Posterior cingulate gyrus (tissue), 11 donors: Measurements from ENCODE around the gene MEAK7.
A peak's percentile ranks its signal among the peaks of the same experiment; 100 is the strongest.
"Not testable (repeated sequence)": the region's sequence is repeated elsewhere in the genome, so short reads cannot be mapped to it uniquely, and the experiment has no call there.

Experiments
- DNase-seq, 10 donors: peaks; one replicate each; pipeline versions ENCODE4 v3.0.0 to v3.0.0-alpha.2; 2020 to 2021; ENCODE audit warnings: mixed read lengths in 3 of 10
- intact Hi-C: fragments of 100-400 bp; cut with DNase I; formaldehyde crosslinking; loops from one replicate; pipeline ENCODE4 v1.15.1; 2023

MEAK7 gene

DNA sequence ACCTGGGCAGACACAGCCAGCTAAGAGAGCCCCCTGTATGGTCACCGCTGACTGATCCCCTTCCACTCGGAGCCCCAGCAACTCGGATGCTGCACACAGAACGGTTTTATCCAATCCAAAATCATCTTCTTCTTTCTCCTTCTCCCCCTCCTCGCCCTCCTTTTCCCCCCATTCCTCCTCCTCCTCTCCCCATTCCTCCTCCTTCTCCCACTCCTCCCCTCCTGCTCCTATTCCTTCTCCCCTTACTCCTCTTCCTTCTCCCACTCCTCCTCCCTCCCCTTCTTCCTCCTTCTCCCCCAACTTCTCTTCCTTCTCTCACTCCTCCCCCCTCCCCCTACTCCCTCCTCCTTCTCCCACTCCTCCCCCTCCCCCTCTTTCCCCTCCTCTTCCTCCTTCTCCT is 30.4 kb upstream of the MEAK7 start:
- peak in 1 of 10 donors; percentile 19 for DNase-seq
- intact Hi-C loops = no loop called here

DNA sequence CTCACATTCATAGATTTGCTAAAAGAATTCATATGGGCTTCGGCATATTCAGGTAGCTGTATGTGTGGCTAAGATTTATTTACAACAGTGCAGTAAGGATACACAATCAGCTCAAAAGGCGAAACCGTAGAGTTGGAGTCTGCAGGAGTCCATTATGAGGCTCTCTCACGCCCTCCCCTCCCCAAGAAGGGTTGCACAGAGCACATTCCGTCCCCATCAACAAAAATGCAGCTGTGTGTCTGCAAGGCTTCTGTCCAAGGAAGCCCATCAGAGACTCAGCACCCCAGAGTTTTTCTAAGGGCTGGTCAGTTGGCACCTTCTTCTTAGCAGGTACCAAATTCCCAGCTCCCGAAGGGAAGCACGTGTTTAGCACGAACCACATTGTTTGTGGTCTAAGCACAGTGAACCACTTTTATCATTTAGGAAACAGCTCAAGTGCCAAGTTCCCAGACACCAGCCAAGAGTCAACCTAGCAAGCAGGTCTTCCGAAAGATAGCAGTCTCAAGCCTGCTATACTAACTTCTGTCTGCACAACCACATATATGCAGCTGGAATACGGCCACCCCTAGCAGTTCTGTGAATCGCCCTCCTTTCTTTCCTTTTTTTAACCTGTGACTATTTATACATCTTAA is 28.5 kb upstream of the MEAK7 start:
- intact Hi-C loops = no loop called here
- DNase-seq = peak in 1 of 10 donors; percentile 44

DNA sequence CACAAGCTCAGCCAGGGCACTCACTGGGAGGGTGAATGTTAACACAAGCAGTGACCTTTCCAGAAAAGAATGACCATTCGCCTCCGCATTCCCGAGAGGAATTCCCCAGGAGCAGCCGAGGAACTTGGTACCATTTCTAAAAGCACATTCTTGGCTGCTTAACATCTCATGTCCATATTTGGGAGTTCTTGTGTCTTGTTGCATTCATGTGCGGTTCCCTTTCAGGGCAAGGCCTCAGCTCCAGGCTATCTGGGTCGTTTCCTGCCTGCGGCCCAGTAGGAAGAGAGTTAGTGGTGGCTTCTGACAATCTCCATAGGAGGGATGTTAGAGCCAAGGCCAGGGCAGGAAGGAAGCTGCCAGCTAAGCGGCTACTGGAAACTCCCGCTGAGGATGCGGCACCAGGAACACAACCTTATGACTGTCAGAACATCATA is 27.8 kb upstream of the MEAK7 start:
- peak in 1 of 10 donors; percentile 73 for DNase-seq
- intact Hi-C loops = no loop called here

DNA sequence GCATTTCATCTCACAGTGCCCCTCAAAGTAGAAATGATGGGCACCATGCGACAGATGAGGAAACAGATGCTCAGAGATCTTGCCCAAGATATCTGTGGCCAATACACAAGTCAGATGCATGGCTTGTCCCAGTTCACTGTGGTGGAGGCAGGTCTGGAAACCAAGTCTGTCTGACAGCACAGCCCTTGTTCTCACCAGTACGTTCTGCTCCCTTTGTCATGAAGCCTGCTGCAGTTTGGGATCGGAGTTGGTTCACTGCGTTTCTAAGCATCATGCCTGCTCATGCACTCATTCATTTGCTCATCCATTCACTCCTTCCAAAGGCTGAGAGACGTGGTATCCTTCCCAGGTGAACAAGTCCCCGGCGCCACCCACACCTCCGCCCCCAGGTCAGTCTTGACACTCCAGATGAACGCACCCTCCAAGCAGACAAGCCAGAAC is 27.2 kb upstream of the MEAK7 start:
- intact Hi-C loops = no loop called here
- peak in 1 of 10 donors; percentile 39 for DNase-seq

DNA sequence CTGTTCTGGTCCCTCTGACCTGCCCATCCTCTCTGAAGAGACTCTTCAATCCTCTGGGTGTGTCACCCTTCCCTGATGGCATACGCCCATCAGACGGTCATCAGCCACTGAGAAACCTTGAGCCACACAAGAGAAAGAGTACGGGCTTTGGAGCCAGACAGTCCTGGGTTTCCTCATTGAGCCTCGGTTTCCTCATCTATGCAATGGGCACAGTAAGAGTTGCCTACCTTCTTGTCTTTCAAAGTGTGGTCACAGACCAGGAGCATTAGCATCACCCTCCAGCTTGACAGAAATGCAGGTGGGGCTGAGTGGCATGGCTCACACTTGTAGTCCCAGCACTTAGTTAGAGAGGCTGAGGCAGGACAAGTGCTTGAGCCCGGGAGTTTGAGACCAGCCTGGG is 26.1 kb upstream of the MEAK7 start:
- intact Hi-C loops = no loop called here
- peak in 1 of 10 donors; percentile 4 for DNase-seq

DNA sequence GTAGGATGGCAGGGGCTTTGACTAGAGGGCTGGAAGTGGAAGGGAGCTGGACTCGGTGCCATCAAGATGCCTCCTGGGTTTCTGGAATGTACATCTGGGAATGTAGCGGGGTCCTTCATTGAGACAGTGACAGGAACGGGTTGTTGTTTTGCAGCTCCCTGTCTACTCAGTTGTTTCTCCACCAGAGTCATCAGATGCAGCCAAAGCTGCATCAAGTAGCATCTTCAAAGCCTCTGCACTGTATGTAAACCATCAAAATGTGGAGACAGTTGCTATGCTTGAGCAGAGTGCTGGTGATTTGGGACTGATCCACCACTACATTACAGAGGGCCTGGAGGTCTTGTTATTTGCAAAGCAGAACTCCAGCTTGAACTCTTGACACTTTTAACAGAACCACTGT is 25.1 kb upstream of the MEAK7 start:
- no peak for DNase-seq
- intact Hi-C loops = no loop called here

DNA sequence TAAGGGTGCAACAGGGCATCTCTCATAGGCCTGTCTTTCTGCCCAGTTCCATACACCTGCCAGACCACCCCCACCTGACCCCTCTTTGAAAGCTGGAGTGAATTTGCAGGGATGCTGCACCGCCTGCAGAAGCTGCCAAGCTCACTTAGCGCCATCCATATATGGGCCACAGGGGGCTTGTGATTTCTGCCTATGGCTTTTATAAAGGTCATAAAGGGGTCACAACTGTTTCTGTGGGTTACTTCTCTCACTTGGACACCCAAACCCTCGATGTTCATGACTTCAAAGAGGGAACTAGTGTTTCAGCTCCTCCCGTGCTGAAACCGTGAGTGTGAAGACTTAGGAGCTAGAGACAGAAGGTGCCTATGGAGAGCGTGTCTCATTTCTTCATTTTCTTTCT is 23.9 kb upstream of the MEAK7 start:
- DNase-seq = peak in 1 of 10 donors; percentile 31
- intact Hi-C loops = no loop called here

DNA sequence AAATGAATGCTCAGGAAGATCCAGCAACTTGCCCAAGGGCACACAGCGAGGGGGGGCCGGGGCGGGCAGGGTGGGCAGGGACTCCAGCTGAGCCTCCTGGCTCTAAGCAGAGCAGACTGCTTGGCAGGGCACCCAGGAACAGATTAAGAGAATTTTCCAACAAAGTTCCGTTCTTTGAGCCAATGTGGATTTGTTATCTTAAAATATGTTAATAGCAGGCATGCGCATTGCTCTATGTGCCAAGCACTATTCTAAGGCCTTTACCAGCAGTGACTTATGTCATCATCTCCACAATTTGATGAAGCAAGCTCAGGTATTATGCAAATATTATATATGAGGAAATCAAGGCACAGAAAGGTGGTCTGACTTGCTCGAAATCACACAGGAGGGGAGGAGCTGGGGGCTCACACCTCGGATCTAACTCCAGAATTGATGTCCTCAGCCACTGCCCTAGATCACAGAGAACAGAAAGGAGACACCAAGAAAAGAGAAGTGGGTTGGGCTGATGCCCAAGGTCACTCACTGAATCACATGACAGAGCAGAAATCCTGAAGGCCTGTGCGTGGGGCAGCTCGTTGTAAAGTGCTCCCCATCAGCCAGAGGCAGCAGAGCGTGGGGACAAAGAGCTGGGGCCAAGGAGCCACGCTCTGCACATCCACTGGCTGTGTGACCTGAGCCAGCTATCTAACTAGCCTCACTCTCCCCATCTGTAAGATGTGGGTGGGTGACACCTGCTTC is 23.2 kb upstream of the MEAK7 start:
- peak in 1 of 10 donors; percentile 56 for DNase-seq
- intact Hi-C loops = no loop called here

DNA sequence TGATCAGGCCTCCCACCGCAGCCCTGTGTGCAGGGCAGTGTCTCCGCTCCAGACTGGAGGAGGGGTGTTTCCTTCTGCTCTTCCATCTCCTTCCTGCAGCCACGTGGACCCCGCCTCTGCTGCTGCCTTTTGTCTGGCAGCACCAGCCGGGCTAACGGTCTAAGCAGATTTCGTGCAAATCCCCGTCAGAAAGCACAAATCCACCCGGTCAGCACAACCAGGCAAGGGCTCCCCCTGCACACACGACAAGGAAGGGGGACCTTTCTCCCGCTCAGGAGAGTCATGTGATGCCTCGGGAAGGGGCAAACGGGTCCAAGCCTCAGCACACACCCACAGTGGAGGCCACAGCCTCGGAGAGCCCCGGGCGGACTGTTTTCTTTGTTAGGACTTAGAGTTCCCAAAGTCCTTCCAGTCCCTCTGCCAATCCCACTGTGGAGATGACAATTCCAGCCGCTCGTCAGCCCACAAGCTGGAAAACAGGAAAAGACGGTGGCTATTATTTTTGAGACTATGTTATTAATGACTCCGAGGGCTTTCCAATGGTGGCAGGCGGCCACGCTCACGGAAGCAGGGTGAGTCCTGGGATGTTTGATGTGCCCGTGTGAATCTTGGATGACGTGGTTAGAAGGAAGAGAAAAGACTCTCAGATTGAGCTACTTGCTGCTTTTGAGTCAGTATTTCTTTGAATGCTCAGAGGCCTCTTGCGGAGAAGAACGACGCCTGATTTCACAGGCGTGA is 22.5 kb upstream of the MEAK7 start:
- intact Hi-C loops = no loop called here
- DNase-seq = peak in 2 of 10 donors; percentile 79 to 82

DNA sequence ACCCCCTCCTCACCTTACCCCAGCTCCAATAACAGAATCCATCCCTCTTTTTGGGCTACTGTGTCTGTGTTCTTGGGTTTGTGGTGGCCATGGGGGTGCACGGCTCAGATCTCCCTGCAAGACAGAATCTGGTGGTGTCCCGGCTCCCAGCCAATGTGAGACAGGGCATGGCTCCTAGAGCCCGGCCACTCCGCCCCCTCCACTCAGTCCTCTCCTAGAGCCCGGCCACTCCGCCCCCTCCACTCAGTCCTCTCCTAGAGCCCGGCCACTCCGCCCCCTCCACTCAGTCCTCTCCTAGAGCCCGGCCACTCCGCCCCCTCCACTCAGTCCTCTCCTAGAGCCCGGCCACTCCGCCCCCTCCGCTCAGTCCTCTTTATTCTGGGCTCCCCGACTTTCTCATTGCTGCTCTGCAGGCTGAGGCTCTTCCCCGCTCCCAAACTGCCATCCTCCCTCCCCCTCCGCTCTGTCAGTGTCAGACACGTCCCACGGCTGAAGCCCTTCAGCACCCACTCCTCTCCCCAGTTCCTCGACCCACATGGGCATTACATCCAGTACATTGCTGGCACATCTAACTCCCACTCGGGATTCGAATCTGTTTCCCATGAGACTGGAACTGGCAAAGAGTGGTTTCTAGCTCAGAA is 20.6 kb upstream of the MEAK7 start:
- DNase-seq = peak in 2 of 10 donors; percentile 41 to 67
- intact Hi-C loops = not testable (repeated sequence)

DNA sequence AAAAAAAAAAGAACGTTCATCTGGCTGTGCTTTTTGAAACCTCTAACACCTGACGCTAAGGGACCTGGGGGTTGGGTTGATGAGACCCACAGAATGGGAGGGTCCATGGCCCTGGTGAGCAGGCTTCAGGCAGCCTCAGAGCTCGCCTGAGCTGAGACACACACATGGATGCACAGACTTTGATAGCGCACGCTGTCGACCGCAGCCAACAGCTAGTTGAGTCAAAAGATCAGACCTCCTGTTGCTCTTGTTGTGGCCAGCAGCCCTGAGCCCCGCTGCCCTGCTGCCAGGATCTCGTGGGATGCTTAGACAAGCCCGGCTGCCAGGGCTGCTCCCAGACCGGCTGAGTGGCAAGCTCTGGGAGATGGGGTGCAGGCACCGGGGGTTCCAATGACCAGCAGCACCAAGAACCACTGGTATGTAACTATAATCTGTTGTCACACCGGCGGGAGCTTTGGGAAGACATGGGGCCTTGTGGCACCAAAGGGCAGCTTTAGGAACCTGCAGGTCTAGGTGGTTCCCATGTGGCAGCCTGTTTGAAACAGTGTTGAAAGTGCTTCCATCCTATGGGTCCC is 20.0 kb upstream of the MEAK7 start:
- peak in 2 of 10 donors; percentile 48 to 79 for DNase-seq
- intact Hi-C loops = no loop called here

DNA sequence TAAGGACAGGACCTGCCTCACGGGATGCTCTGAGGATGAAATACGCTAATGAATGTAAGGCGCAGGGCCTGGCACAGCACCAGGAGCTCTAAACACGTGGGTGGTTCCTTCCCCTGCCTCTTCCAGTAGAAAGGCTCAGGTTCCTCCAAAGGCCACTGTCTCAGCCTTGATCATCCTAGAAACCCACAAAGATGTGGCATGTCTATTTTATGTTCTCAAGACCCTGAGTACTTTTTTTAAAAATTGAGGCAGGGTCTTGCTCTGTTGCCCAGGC is 17.0 kb upstream of the MEAK7 start:
- no peak for DNase-seq
- intact Hi-C loops = no loop called here

DNA sequence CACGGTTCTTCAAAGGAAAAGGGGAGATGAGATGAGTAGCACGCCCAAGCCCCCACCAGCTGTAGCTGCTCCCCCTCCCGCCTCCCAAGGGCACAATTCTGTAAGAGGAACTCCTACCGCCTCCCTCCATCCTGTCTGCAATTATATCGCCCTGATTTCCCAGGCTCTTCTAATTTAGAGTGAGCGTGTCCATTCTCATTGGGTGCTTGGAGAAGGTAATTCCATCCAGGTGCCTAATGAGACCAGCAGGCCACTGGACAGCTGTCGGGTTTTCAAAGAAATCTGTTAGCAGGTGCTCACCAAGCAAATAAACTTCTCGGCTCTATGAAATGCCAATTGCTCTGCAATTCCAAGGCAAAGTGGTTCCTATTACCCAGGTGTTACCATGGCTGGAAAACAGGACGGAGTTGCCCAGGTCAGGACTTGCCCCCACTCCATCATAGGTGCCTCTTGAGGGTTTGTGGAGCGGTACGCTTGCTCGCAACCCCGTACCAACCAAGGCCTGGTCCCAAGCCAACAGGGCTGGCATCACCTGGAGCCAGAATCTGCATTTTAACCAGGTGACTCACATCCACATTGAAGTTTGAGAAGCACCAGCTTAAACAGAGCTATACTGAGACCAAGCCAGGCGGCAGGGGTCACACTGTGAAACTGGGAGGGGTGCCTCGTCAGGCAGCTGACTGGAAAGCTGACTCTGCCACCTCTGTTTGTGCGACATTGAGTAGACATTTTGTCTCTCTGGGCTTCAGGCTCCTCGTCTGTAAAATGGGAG is 16.5 kb upstream of the MEAK7 start:
- peak in 2 of 10 donors; percentile 55 to 57 for DNase-seq
- intact Hi-C loops = no loop called here

DNA sequence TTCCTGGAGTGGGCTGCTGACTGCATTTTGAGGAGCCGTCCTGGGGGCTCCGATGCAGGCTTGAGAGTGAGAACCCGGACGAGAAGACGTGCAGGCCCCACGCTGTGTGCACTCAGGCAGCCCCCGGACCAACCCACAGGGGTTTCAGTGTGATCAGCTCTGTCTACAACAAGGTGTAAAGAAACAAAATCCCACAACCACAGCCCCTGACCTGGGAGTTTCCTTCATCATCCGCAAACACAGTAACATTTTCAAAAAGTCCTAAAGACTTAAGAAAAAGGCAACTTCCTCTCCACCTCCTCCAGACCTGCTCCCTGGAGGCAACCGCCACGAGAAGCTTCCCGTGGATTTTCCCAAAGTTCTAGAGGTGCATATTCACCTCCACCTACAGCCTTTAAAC is 15.4 kb upstream of the MEAK7 start:
- DNase-seq = peak in 1 of 10 donors; percentile 24
- intact Hi-C loops = no loop called here

DNA sequence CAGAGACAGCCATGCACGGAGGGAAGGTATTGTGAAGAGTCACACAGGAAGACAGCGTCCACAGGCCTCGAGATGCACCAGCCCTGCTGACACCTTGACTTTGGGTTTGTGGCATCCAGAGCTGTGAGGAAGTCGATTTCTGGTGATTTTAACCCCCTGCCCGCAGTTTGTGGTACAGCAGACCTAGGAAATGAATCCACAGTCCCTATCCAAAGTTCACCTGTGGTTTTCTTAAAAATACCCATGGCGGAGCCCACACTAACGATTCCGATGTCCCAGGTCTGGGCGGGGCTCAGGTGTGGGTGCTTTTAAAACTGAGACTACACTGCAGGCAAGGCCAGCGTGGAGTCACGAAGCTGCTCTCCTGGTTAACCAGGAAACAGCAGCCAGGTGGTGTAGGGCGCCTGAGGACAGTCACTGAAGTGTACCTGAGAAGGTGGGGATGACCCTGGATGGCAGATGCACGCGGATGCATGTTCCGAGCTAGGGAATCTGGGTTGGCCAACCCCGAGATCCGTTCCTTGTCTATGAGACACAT is 14.4 kb upstream of the MEAK7 start:
- intact Hi-C loops = no loop called here
- DNase-seq = peak in 1 of 10 donors; percentile 50

DNA sequence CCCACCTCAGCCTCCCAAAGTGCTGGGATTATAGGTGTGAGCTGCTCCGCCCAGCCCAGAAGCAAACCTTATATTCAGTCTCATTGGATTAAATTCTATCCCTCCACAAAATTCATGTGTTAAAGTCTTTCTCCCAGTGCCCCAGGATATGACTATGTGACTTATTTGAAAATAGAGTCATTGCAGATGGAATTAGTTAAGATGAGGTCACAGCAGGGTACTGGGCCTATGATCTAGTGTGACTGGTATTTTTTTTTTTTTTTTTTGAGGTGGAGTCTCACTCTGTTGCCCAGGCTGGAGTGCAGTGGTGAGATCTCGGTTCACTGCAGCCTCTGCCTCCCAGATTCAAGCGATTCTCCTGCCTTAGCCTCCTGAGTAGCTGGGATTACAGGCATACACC is 13.8 kb upstream of the MEAK7 start:
- DNase-seq, intact Hi-C loops: not testable (repeated sequence)

DNA sequence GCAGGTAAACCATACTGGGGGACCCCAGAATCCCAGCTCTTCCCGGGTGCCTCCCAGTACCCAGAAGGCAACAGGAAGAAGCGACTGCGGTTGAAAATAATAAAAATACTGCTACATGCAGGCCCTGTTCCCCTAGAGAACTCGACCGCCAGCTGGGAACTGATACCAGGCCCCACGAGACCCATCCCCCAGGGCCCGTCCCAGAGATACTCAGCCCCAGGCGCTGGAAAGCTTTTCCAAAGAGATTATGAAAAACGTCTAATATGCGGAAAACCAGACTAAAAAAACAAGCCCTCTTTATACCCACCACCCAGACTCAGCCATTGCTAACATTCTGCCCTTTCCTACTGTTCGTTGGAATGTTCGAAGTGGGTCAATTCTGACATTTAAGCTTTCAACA is 12.9 kb upstream of the MEAK7 start:
- intact Hi-C loops = no loop called here
- no peak for DNase-seq

DNA sequence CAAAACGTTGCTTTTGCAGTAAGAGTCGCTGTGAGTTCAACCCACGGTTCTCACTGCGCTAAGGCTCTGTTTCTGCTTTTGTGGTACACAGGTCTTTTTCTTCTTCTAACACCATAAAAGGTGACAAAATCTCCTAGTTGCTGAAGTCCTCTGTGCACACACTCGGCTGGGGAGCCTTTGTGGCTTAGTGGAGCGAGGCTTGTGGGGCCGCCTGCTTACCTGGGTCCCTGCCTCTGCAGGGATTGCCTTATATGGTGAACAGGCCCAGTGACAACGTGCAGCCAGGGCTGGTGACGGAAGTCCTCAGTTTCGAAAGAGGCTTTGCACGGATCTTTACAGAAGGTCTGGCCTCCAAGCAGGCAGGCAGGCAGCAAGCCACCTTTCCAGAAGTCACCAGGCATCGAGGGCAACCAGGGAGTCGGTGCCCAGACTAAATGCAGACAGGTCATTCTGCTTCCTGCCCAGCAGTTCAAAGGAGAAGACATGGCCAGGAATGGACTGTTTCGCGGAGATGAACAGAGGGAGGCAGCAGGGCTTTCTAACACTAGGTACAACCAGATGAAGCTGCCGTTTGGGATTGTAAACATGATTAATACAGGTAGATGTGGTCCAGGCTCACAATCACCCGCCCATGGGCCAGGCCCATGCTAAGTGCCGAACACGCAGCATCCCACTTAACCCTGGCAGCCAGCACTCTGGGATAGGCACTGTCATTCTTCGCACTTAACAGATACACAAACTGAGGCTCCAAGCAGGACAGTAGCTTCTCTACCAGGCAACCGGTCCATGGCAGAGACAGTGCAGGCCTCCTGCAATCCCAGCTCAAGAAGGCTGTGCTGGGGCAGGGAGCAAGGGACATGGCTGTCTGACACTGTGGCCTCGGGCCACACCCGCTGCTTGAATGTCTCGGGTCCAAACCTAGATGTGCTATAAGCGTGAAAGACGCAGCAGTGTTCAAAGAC is 10.7 kb upstream of the MEAK7 start:
- peak in 2 of 10 donors; percentile 55 to 82 for DNase-seq
- intact Hi-C loops = no loop called here
